ENCODE measurements around the gene SMPX.
A peak's percentile ranks its signal among the peaks of the same experiment; 100 is the strongest.

Gene SMPX

GRCh38 chrX:21741869-21742701, 15.8 kb downstream of the SMPX start:
- no peak for DNase-seq

GRCh38 chrX:21741364-21741763, 16.6 kb downstream of the SMPX start:
- no peak for DNase-seq

- no peak for DNase-seq
These were observed 17.3 kb downstream of the SMPX start for GRCh38 chrX:21740329-21741274.

- no peak for DNase-seq
These were observed 19.0 kb downstream of the SMPX start for GRCh38 chrX:21738950-21739287.

DNA sequence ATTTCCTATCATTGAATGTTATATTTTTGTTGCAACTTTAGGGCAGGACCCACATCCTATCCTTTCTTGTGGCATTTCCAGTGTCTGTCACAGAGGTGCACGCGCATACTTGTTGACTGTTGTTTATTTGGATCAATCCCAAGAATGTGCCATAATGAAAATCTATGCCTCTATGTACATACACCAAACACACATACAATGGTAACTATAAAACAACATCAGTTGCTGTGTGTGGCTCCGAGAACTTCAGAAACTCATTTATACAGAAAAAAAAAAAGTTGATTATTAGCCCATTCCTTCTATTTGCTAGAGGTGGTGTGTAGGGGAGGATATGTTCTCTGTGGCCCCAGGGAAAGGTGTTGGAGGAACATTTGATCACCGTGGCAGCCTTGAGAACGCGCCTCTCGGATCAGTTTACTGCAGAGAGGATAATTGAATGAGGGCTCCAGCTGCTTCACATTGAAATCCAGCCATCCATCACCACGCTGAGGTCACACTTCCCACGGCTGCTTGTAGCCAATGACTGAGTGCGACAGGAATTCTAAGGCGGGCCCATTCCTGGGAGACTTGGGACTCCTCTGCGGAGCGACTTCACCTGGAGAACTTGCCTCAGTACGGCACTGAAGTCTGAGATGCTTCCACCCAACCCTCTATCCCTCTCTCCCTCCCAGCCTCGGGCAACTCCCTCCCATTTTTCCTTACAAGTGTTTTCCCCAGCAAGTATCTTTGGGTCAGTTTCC, 19.5 kb downstream of the SMPX start:
- no peak for DNase-seq

GRCh38 chrX:21735768-21736127, 22.2 kb downstream of the SMPX start:
- no peak for DNase-seq

- no peak for DNase-seq
These were observed 22.7 kb downstream of the SMPX start for GRCh38 chrX:21735038-21735767.

- no peak for DNase-seq
These were observed 23.7 kb downstream of the SMPX start for GRCh38 chrX:21734175-21734574.

DNA sequence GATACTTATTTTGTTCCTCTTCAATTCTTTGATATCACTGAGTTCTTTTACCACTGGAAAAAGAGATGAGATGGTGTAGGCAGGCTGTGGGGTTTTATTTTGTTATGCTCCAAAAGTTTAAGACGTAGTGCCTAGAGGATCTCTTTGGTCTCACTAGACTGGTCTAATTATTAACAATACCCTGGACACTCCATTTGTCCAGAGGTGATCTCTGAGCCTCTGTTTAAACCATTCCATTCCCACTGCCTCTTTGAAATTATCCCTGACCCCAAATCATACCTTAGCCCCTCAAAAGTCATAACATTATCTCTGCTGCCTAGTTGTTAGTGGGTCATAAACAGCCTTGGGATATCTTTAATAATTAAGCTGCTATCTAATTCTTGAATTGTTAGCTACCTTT, 24.2 kb downstream of the SMPX start:
- DNase-seq = no peak

GRCh38 chrX:21730026-21730425, 27.9 kb downstream of the SMPX start:
- no peak for DNase-seq

DNA sequence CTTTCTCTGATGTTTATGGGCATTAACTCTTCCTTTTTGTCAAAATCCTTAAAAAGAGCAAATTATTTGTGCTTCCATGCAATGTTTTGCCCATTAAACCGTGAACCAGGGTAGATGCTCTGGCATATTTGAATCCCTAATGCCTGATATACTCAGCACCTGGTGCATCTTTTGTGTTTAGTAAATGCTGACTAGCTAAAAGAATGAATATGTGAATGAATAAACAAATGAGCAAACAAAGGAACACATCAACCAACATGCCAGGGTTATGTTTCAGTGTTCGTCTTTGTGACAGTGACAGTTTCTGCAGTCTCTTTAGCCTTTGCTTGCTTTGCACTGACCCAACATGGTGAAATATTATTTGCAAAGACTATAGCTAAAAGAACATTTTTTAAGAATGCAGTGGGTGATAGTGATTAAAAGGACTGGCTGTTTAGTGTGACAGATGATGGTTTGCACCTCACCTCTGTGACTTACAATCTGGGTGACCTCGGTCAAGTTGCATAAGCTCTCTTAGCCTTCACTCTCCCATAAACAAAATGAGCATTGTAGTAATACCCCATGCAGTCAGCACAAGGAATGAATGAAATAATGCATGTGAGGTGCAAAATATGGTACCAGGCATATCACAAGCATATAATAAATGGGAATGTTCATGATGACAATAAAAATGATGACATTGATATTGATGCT, 29.5 kb downstream of the SMPX start:
- DNase-seq = no peak

GRCh38 chrX:21725916-21726315, 32.0 kb downstream of the SMPX start:
- no peak for DNase-seq

GRCh38 chrX:21725496-21725895, 32.4 kb downstream of the SMPX start:
- peak; percentile 18 for DNase-seq

GRCh38 chrX:21723814-21724213, 34.1 kb downstream of the SMPX start:
- DNase-seq = no peak

GRCh38 chrX:21723084-21723483, 34.8 kb downstream of the SMPX start:
- DNase-seq = peak; percentile 5

DNA sequence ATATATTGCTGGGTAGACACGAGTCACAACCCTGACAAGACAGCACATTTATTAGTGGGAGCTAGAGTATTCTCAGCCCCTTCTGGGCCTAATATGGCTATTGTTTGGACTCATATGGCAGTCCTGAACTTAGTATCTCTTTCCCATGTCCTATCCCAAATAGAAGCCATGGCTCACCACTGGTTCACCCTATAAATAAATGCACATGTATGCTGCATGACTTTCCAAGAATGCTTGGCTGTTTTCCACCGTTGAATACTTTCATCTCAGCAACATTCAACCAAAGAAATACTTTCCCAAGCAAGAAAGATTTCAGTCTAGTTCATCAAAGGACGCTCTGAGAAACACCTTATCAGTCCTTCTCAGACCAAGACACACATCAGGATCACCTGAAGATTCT, 36.7 kb downstream of the SMPX start:
- no peak for DNase-seq

GRCh38 chrX:21718575-21718974, 39.3 kb downstream of the SMPX start:
- DNase-seq = no peak

- no peak for DNase-seq
These were observed 40.1 kb downstream of the SMPX start for GRCh38 chrX:21717802-21718201.

DNA sequence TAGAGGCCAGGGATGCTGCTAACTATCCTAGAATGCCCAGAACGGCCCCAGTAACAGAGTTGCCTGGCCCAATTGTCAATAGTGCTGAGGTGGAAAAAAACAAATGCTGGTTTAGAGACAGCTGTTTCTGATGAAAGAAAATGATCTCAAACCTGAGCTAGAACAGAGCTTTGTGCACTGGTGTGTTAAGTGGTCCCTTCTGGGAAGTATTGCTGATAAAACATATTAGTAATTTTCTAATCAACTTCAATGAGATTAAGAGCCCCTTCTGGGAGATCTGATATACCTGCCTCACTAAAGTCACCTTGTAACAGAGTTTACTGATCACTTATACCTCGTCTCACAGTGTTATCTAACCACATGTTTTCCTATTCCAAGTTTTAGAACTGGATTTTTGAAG, 42.1 kb downstream of the SMPX start:
- no peak for DNase-seq

DNA sequence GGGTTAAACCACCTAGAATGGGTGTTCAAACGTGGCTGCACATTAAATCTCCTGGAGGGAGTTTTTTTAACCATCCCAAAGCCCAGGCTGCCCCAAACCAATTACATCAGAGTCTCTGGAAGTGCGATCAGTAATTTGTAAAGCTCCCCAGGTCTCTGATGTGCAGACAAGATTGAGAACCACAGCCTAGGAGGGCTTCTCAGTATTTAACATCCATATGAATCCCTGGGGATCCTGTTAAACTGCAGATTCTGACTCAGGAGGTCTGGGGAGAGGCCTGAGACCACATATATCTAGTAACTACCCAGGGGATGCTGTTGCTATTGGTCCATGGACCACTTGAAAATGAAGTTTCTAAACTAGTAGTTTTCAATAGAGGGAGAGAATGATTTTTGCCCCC, 42.6 kb downstream of the SMPX start:
- no peak for DNase-seq

- DNase-seq = no peak
These were observed 46.1 kb downstream of the SMPX start for GRCh38 chrX:21711848-21712197.
